Measurements from ENCODE around the gene TENM4. TPM values are rescaled to one million over a fixed set of nuclear protein-coding genes. Genes with fewer than 3 reads are reported as not detected.

TENM4 gene
- total and polyA plus RNA-seq, 11 donors, result 0.08 to 6.4 (median 1.0) TPM

- WGBS, 4 donors, result 81 to 85% (median 82%) methylated on average over 7 of the region's 7 CpGs
- H3K4me1 ChIP-seq, result peaks cover 0 to 30% (median 11%) of the 10 kb centered on the region in 12 donors
- TF ChIP-seq CTCF (IDR thresholded peaks at IDR 0.05), result no peak
- TF ChIP-seq POLR2A (IDR thresholded peaks at IDR 0.05), result no peak
- ATAC-seq (no peak), DNase-seq (no peak)
- no peaks in the 10 kb centered on the region for H3K27me3 ChIP-seq
- no peaks in the 10 kb centered on the region for H3K36me3 ChIP-seq
- H3K9me3 ChIP-seq, result no peaks in the 10 kb centered on the region
- H3K27ac ChIP-seq, result no peak overlapping the region
- intact Hi-C loops (cut with DNase I), result no loop called here
- H3K4me3 ChIP-seq, result no peak overlapping the region
Observed at GRCh38 chr11:79241852-79242241, 199.0 kb downstream of the TENM4 start.

- TF ChIP-seq POLR2A (IDR thresholded peaks at IDR 0.05), result no peak
- TF ChIP-seq CTCF (IDR thresholded peaks at IDR 0.05), result no peak
- 89 to 94% (median 92%) methylated on average over 7 of the region's 7 CpGs for WGBS, 4 donors
- Histone ChIP-seq H3K36me3 (no peaks in the 10 kb centered on the region), H3K27me3 (no peaks in the 10 kb centered on the region), H3K4me3 (no peak overlapping the region), H3K9me3 (no peaks in the 10 kb centered on the region), H3K4me1 (peaks cover 0 to 32% (median 15%) of the 10 kb centered on the region in 12 donors), H3K27ac (no peak overlapping the region)
- ATAC-seq, result no peak
- intact Hi-C loops (cut with DNase I), result no loop called here
- DNase-seq, result no peak
Observed at GRCh38 chr11:79241205-79241851, 199.5 kb downstream of the TENM4 start.

GRCh38 chr11:79237703-79238102 is 203.1 kb downstream of the TENM4 start:
- intact Hi-C loops (cut with DNase I), result no loop called here
- DNase-seq, result no peak
- no peaks in the 10 kb centered on the region for H3K9me3 ChIP-seq
- H3K27ac ChIP-seq, result peak overlapping the region in 7 of 12 donors; percentile 24 to 64 (median 55)
- TF ChIP-seq POLR2A (IDR thresholded peaks at IDR 0.05), result no peak
- TF ChIP-seq CTCF (IDR thresholded peaks at IDR 0.05), result no peak
- peak in 3 of 4 donors; percentile 60 to 82 (median 80) for ATAC-seq
- H3K4me3 ChIP-seq, result no peak overlapping the region
- no peaks in the 10 kb centered on the region for H3K27me3 ChIP-seq
- 35 to 46% (median 40%) methylated on average over 6 of the region's 6 CpGs for WGBS, 4 donors
- no peaks in the 10 kb centered on the region for H3K36me3 ChIP-seq
- peaks cover 0 to 27% (median 10%) of the 10 kb centered on the region in 12 donors for H3K4me1 ChIP-seq

- intact Hi-C loops (cut with DNase I), result no loop called here
- Histone ChIP-seq H3K27ac (peak overlapping the region in 9 of 12 donors; percentile 22 to 64 (median 49)), H3K27me3 (no peaks in the 10 kb centered on the region), H3K36me3 (no peaks in the 10 kb centered on the region), H3K9me3 (no peaks in the 10 kb centered on the region), H3K4me1 (peaks cover 0 to 27% (median 10%) of the 10 kb centered on the region in 12 donors), H3K4me3 (no peak overlapping the region)
- ATAC-seq (no peak), DNase-seq (no peak)
- TF ChIP-seq CTCF (IDR thresholded peaks at IDR 0.05) (no peak), POLR2A (IDR thresholded peaks at IDR 0.05) (no peak)
- WGBS, 4 donors, result 89 to 94% (median 91%) methylated on average over 5 of the region's 5 CpGs
Observed at GRCh38 chr11:79237091-79237490, 203.7 kb downstream of the TENM4 start.

Measured in heart left ventricle (tissue), 16 donors.